Spleen (tissue), 7 donors: ENCODE results near the gene HDAC7.

ENCODE experiments used
- CTCF ChIP-seq, 11 experiments: fragments of 200-600 bp in 7 of 11; fragments of 450-650 bp in 4 of 11; sonication (generic) in 4 of 11; IDR thresholded peaks in 8 of 11; conservative IDR thresholded peaks in 3 of 11; 1 replicate in 7 of 11; 2 replicates in 4 of 11; pipeline versions ENCODE4 v1.4.0 to v1.8.0; 2016 to 2021; ENCODE audit warnings: antibody characterized with exemption in 11 of 11, inconsistent platforms in 4 of 11, mild to moderate bottlenecking in 1 of 11
- POLR2A ChIP-seq, 3 donors: fragments of 450-650 bp; IDR thresholded peaks; one replicate each; pipeline ENCODE4 v1.5.1; 2017; ENCODE audit warnings: antibody characterized with exemption in 3 of 3, mild to moderate bottlenecking in 1 of 3
- donor health status: DM: no; HTN: no; CAD: no; lungs with moderate emphysema.
- donor health status: DM: no; HTN: no; CAD: no.
- donor health status: DM: no; HTN: no; CAD: no.

GRCh38 chr12:47867495-47867941, 47.8 kb upstream of the HDAC7 start:
- no peak for TF ChIP-seq POLR2A (IDR thresholded peaks at IDR 0.05)
- no peak for TF ChIP-seq CTCF (IDR thresholded peaks at IDR 0.05 in 8 of 11, conservative IDR thresholded peaks at IDR 0.05 in 3 of 11)
